ENCODE data around the gene OPRD1.

The OPRD1 gene

DNA sequence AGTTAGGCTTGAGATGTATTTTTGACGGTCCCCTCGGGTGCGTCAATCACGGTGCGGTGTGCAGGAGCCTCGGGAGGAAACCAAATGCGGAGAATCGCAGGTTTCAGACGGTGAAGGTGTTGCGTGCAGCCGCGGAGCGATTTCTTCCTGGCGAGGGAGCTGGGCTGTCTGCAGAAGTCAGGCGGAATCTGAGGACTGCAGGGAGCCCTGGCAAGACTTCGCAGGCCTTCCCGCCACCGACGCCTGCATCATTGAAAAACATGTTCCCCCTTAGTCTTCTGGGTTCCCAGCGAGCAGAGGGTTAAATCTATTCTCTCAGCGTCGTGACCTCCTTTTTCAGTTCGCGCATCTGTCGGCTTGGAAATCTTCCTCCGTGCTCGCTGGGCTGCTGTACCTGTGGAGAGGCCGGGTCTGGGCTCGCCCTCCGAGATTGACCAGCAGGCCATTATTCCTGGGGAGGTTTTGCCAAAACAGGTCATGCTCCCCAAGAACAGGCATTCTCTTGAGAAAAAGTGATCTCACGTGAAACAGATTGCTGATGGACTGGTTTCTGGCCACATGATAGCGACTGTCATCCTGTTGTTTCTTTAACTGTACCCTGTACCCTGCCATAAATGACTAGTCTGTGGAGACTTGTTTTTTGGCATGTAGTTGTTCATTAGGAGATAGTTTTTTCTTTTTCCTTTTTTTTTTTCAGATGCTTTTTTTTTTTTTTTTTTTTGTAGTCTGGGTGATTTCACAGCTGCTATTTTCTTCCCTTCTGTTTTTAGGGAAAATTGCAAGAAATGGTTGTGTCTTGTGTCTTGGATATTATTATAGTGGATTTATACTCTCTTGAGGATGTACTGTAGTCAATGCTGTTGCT, 103.3 kb downstream of the OPRD1 start:
- Histone ChIP-seq H3K27ac (no peak overlapping the region), H3K79me2 (no peaks in the 10 kb centered on the region), H3K9me3 (ENCODE audit: control insufficient read depth, low read length) (no peaks in the 10 kb centered on the region), H3K4me2 (ENCODE audit: low read length) (peak overlapping the region; percentile 83), H2AFZ (peak overlapping the region; percentile 64), H3K9ac (no peak overlapping the region), H3K27me3 (ENCODE audit: control insufficient read depth, insufficient read depth, low read length) (no peaks in the 10 kb centered on the region), H3K4me3 (ENCODE audit: low read depth, low read length) (peak overlapping the region; percentile 46), H3K36me3 (ENCODE audit: control insufficient read depth, insufficient read depth, low read length) (no peaks in the 10 kb centered on the region), H3K4me1 (no peaks in the 10 kb centered on the region)
- TF ChIP-seq, protein P1, sequence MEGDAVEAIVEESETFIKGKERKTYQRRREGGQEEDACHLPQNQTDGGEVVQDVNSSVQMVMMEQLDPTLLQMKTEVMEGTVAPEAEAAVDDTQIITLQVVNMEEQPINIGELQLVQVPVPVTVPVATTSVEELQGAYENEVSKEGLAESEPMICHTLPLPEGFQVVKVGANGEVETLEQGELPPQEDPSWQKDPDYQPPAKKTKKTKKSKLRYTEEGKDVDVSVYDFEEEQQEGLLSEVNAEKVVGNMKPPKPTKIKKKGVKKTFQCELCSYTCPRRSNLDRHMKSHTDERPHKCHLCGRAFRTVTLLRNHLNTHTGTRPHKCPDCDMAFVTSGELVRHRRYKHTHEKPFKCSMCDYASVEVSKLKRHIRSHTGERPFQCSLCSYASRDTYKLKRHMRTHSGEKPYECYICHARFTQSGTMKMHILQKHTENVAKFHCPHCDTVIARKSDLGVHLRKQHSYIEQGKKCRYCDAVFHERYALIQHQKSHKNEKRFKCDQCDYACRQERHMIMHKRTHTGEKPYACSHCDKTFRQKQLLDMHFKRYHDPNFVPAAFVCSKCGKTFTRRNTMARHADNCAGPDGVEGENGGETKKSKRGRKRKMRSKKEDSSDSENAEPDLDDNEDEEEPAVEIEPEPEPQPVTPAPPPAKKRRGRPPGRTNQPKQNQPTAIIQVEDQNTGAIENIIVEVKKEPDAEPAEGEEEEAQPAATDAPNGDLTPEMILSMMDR (IDR thresholded peaks at IDR 0.05), result no peak

DNA sequence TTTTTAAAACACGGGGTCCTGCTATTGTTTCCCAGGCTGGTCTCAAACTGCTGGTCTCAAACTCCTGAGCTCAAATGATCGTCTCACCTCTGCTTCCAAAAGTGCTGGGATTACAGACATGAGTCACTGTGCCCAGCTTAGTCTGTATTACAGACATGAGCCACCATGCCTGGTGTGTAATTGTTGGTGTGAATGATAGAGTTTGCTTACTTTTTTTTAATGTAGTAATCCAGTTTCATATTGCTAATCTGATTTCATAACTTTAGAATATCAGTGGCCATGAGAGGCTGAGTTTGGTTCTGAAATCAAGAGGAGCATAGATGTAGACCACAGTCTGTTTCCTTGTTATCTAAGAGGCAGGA, 105.8 kb downstream of the OPRD1 start:
- Histone ChIP-seq H3K9ac (no peak overlapping the region), H3K9me3 (ENCODE audit: control insufficient read depth, low read length) (no peaks in the 10 kb centered on the region), H3K27me3 (ENCODE audit: control insufficient read depth, insufficient read depth, low read length) (no peaks in the 10 kb centered on the region), H3K79me2 (no peaks in the 10 kb centered on the region), H3K4me1 (no peaks in the 10 kb centered on the region), H3K4me3 (ENCODE audit: low read depth, low read length) (no peak overlapping the region), H3K4me2 (ENCODE audit: low read length) (no peak overlapping the region), H3K27ac (no peak overlapping the region), H2AFZ (no peak overlapping the region), H3K36me3 (ENCODE audit: control insufficient read depth, insufficient read depth, low read length) (no peaks in the 10 kb centered on the region)
- TF ChIP-seq, protein P1 (IDR thresholded peaks at IDR 0.05), result no peak

Measured in parathyroid adenoma (tissue), 2 donors.